ENCODE measurements around the gene LHFPL2.

GRCh38 chr5:78530342-78531096 lies 118.1 kb downstream of the LHFPL2 start:
- TF ChIP-seq POLR2A (IDR thresholded peaks at IDR 0.05) (no peak), CTCF (IDR thresholded peaks at IDR 0.05 in 8 of 11, conservative IDR thresholded peaks at IDR 0.05 in 3 of 11) (no peak), POLR2AphosphoS5 (IDR thresholded peaks at IDR 0.05) (no peak)

Data from spleen (tissue), 7 donors.